HEK293 (cell line): ENCODE data around the gene ARHGAP15.

ENCODE experiments used
- CTCF ChIA-PET: fragments of 350-600 bp; formaldehyde crosslinking; extraction: SDS; loops from one replicate; lab custom pipeline; 2021; ENCODE audit warnings: antibody characterized with exemption; lab: Yijun Ruan, JAX
- POLR2A ChIA-PET: fragments of 300-600 bp; formaldehyde crosslinking; extraction: SDS; loops from one replicate; lab custom pipeline; 2020; ENCODE audit warnings: antibody characterized with exemption, inconsistent platforms; lab: Yijun Ruan, JAX
- H3K27ac ChIP-seq: fragments of 200-500 bp; sonication (Bioruptor generic); 2 replicates; pipeline ENCODE4 v1.5.1; 2014; ENCODE audit warnings: low read depth, low read length, control low read depth, inconsistent platforms; ENCODE audit errors: extremely low read depth
- H3K36me3 ChIP-seq, 2 experiments: fragments of 200-500 bp in 1 of 2; sonication (Bioruptor generic) in 1 of 2; 1 replicate in 1 of 2; 2 replicates in 1 of 2; pipeline ENCODE4 v1.5.1; 2014 to 2017; ENCODE audit warnings: inconsistent platforms in 2 of 2, low read length in 2 of 2; ENCODE audit not compliant: control insufficient read depth in 2 of 2, insufficient read depth in 1 of 2
- H3K4me1 ChIP-seq: fragments of 200-500 bp; sonication (Bioruptor generic); 2 replicates; pipeline ENCODE4 v1.5.1; 2014; ENCODE audit warnings: mild to moderate bottlenecking, low read length, inconsistent platforms; ENCODE audit not compliant: control insufficient read depth, insufficient read depth
- H3K4me3 ChIP-seq: 2 replicates; pipeline ENCODE4 v1.5.1; 2011; ENCODE audit warnings: low read depth, mild to moderate bottlenecking, control low read depth, low read length, moderate library complexity
- H3K9me3 ChIP-seq: fragments of 200-500 bp; sonication (Bioruptor generic); 2 replicates; pipeline ENCODE4 v1.5.1; 2014; ENCODE audit warnings: low read depth, low read length, inconsistent platforms; ENCODE audit not compliant: control insufficient read depth, insufficient read depth
- KLF16 ChIP-seq: fragments of 450-650 bp; formaldehyde crosslinking; IDR thresholded peaks from 2 replicates; pipeline ENCODE4 v1.5.1; 2017; ENCODE audit warnings: missing biosample characterization, missing genetic modification characterization
- KLF7 ChIP-seq: fragments of 450-650 bp; formaldehyde crosslinking; IDR thresholded peaks from 2 replicates; pipeline ENCODE4 v1.5.1; 2016; ENCODE audit warnings: missing biosample characterization, missing genetic modification characterization, borderline replicate concordance
- MZF1 ChIP-seq: fragments of 450-650 bp; formaldehyde crosslinking; IDR thresholded peaks from 2 replicates; pipeline ENCODE4 v1.5.1; 2017; ENCODE audit warnings: missing biosample characterization, missing genetic modification characterization, borderline replicate concordance
- SCRT1 ChIP-seq: fragments of 450-650 bp; formaldehyde crosslinking; IDR thresholded peaks from 2 replicates; pipeline ENCODE4 v1.5.1; 2016; ENCODE audit warnings: missing biosample characterization, missing genetic modification characterization, borderline replicate concordance
- ZBTB8A ChIP-seq: fragments of 450-650 bp; formaldehyde crosslinking; IDR thresholded peaks from 2 replicates; pipeline ENCODE4 v1.5.1; 2016; ENCODE audit warnings: missing biosample characterization, missing genetic modification characterization
- ZFP3 ChIP-seq: fragments of 450-650 bp; formaldehyde crosslinking; IDR thresholded peaks from 2 replicates; pipeline ENCODE4 v1.5.1; 2016; ENCODE audit warnings: low read depth, missing biosample characterization, missing genetic modification characterization
- ZFP37 ChIP-seq: fragments of 450-650 bp; formaldehyde crosslinking; IDR thresholded peaks from 2 replicates; pipeline ENCODE4 v1.5.1; 2016; ENCODE audit warnings: missing biosample characterization, missing genetic modification characterization
- ZNF121 ChIP-seq: fragments of 450-650 bp; formaldehyde crosslinking; IDR thresholded peaks from 2 replicates; pipeline ENCODE4 v1.5.1; 2016; ENCODE audit warnings: missing biosample characterization, missing genetic modification characterization
- ZNF157 ChIP-seq: fragments of 450-650 bp; formaldehyde crosslinking; IDR thresholded peaks from 2 replicates; pipeline ENCODE4 v1.5.1; 2016; ENCODE audit warnings: missing biosample characterization, missing genetic modification characterization
- ZNF239 ChIP-seq: fragments of 450-650 bp; formaldehyde crosslinking; IDR thresholded peaks from 2 replicates; pipeline ENCODE4 v1.5.1; 2016; ENCODE audit warnings: missing biosample characterization, missing genetic modification characterization
- ZNF302 ChIP-seq: fragments of 450-650 bp; formaldehyde crosslinking; IDR thresholded peaks from 2 replicates; pipeline ENCODE4 v1.5.1; 2016; ENCODE audit warnings: missing biosample characterization, missing genetic modification characterization, low read depth
- ZNF341 ChIP-seq: fragments of 450-650 bp; formaldehyde crosslinking; IDR thresholded peaks from 2 replicates; pipeline ENCODE4; 2016; ENCODE audit warnings: low read depth, missing biosample characterization, missing genetic modification characterization
- ZNF404 ChIP-seq: fragments of 450-650 bp; formaldehyde crosslinking; IDR thresholded peaks from 2 replicates; pipeline ENCODE4 v1.5.1; 2017; ENCODE audit warnings: missing biosample characterization, missing genetic modification characterization
- ZNF416 ChIP-seq: fragments of 450-650 bp; formaldehyde crosslinking; IDR thresholded peaks from 2 replicates; pipeline ENCODE4 v1.5.1; 2016; ENCODE audit warnings: missing biosample characterization, missing genetic modification characterization
- ZNF423 ChIP-seq: fragments of 450-650 bp; formaldehyde crosslinking; IDR thresholded peaks from 2 replicates; pipeline ENCODE4 v1.5.1; 2016; ENCODE audit warnings: missing biosample characterization, missing genetic modification characterization
- ZNF544 ChIP-seq: fragments of 450-650 bp; formaldehyde crosslinking; IDR thresholded peaks from 2 replicates; pipeline ENCODE4 v1.5.0; 2017; ENCODE audit warnings: missing biosample characterization, missing genetic modification characterization
- ZNF610 ChIP-seq: fragments of 450-650 bp; formaldehyde crosslinking; IDR thresholded peaks from 2 replicates; pipeline ENCODE4 v1.5.1; 2016; ENCODE audit warnings: missing biosample characterization, missing genetic modification characterization, borderline replicate concordance
- ZNF626 ChIP-seq: fragments of 450-650 bp; sonication (Bioruptor Pico); formaldehyde crosslinking; IDR thresholded peaks from 2 replicates; pipeline ENCODE4 v1.5.1; 2018; ENCODE audit warnings: missing biosample characterization, missing genetic modification characterization, inconsistent platforms
- ZNF629 ChIP-seq: fragments of 450-650 bp; formaldehyde crosslinking; IDR thresholded peaks from 2 replicates; pipeline ENCODE4 v1.5.1; 2017; ENCODE audit warnings: missing biosample characterization, missing genetic modification characterization
- ZNF658 ChIP-seq: fragments of 450-650 bp; formaldehyde crosslinking; IDR thresholded peaks from 2 replicates; pipeline ENCODE4; 2016; ENCODE audit warnings: missing biosample characterization, missing genetic modification characterization
- ZNF76 ChIP-seq: fragments of 450-650 bp; formaldehyde crosslinking; IDR thresholded peaks from 2 replicates; pipeline ENCODE4; 2016; ENCODE audit warnings: low read depth, missing biosample characterization, missing genetic modification characterization, borderline replicate concordance
- ZNF785 ChIP-seq: fragments of 450-650 bp; formaldehyde crosslinking; IDR thresholded peaks from 2 replicates; pipeline ENCODE4 v1.5.1; 2016; ENCODE audit warnings: missing biosample characterization, missing genetic modification characterization
- ZNF792 ChIP-seq: fragments of 450-650 bp; formaldehyde crosslinking; IDR thresholded peaks from 2 replicates; pipeline ENCODE4 v1.5.1; 2016; ENCODE audit warnings: missing biosample characterization, missing genetic modification characterization
- ZSCAN16 ChIP-seq: fragments of 450-650 bp; formaldehyde crosslinking; IDR thresholded peaks from 2 replicates; pipeline ENCODE4 v1.5.1; 2016; ENCODE audit warnings: missing biosample characterization, missing genetic modification characterization
- ZXDB ChIP-seq: fragments of 450-650 bp; formaldehyde crosslinking; IDR thresholded peaks from 2 replicates; pipeline ENCODE4 v1.5.1; 2016; ENCODE audit warnings: missing biosample characterization, missing genetic modification characterization
- TF ChIP-seq, protein P1 (sequence below): fragments of 450-650 bp; formaldehyde crosslinking; IDR thresholded peaks from 2 replicates; pipeline ENCODE4 v1.5.1; 2016; ENCODE audit warnings: missing biosample characterization, missing genetic modification characterization, borderline replicate concordance
- TF ChIP-seq, protein P2 (sequence below): fragments of 450-650 bp; formaldehyde crosslinking; IDR thresholded peaks from 2 replicates; pipeline ENCODE4 v1.5.1; 2017; ENCODE audit warnings: missing biosample characterization, mild to moderate bottlenecking, missing genetic modification characterization, moderate library complexity

Gene ARHGAP15

DNA sequence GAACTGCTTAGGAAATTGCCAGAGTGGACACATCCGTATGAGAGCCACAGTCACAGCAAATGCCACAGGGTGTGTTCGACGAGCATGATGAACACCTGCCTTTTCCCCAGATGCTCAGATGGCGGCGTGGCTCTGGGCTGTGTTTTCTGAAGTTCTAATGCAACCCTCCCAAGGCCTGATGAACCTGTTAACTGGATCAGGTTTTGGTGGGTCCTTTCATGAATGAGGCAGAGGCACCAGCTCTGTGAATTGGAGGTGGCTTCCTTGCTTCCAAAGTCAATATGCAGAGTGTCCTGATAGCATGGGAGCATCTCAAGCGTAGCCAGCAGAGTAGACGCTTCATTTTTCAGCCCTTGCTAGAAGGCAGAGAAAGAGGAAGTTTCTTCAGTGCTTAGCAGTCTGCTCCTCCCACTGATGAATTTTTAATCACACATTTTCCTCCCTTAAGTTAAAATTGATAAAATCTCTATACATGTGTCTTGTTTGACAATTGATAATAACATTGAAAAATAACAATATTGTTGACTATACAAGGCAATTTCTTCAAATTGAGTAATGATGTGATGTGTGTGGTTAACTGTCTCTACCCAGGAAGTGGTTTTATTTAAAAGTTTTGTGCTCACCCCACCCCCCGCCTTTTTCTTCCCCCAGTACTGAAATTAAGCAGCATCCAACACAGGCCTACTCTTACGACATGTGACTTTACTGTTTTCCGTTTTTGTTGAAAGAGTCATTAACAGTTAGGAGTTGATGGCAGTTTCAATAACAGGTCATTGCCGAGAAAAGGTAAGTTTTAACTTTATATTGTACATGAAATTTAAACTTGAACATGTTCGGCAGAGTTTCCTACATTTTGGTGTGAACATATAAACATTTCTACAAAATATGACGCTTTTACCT lies at the start of gene ARHGAP15:
Gene ARHGAP15, plus strand, starts transcription at position 739 of the 900 bp plus-strand sequence.
- H3K4me3 ChIP-seq = no peak within 1 kb of the TSS
- H3K4me1 ChIP-seq = no peaks in the 10 kb centered on the region
- no peaks in the 10 kb centered on the region for H3K9me3 ChIP-seq
- H3K36me3 ChIP-seq = no peaks in the 10 kb centered on the region
- ChIA-PET CTCF (interaction anchor here (0.7 kb wide), 1 partner anchor 32 kb away, joined by 3 read pairs; no protein-coding TSS in a partner anchor), POLR2A (no interaction called here)
- no peak within 1 kb of the TSS for H3K27ac ChIP-seq
- no peak for TF ChIP-seq ZFP3
- TF ChIP-seq ZNF239 (tag by site-specific recombination) = no peak
- TF ChIP-seq KLF7 = no peak

- ChIA-PET POLR2A (no interaction called here), CTCF (no interaction called here)
- no peak overlapping the region for H3K4me3 ChIP-seq
- TF ChIP-seq ZNF341 (no peak), ZNF416 (no peak), ZNF658 (no peak), ZNF76 (tag by site-specific recombination) (no peak), ZNF626 (no peak), KLF16 (no peak)
- TF ChIP-seq, protein P1, sequence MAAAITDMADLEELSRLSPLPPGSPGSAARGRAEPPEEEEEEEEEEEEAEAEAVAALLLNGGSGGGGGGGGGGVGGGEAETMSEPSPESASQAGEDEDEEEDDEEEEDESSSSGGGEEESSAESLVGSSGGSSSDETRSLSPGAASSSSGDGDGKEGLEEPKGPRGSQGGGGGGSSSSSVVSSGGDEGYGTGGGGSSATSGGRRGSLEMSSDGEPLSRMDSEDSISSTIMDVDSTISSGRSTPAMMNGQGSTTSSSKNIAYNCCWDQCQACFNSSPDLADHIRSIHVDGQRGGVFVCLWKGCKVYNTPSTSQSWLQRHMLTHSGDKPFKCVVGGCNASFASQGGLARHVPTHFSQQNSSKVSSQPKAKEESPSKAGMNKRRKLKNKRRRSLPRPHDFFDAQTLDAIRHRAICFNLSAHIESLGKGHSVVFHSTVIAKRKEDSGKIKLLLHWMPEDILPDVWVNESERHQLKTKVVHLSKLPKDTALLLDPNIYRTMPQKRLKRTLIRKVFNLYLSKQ (tag by site-specific recombination) = no peak
- H3K36me3 ChIP-seq = no peaks in the 10 kb centered on the region
- H3K4me1 ChIP-seq = no peaks in the 10 kb centered on the region
- no peaks in the 10 kb centered on the region for H3K9me3 ChIP-seq
- H3K27ac ChIP-seq = no peak overlapping the region
These were observed 47.6 kb upstream of the ARHGAP15 start for GRCh38 chr2:143081616-143082015.

DNA sequence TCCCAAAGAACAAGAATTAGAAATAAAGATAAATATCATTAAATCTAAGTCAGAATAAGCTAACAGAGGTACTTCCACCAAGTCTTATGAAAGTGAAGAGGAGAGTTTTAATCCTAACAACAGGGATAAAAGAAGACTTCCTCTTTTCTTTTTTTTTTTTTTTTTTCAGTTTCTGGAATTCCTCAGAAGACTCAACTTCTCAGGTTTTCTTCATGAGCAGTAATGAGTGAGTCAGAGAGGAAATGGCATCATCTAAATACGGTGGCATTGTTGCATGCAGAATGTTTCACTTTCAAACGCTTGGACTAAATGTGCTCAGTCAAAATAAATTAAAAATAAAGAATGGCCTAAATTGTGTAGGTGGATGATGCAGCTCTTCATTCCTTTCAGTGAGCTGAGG lies 45.6 kb upstream of the ARHGAP15 start:
- Histone ChIP-seq H3K27ac (no peak overlapping the region), H3K4me3 (no peak overlapping the region), H3K9me3 (no peaks in the 10 kb centered on the region), H3K36me3 (no peaks in the 10 kb centered on the region), H3K4me1 (no peaks in the 10 kb centered on the region)
- TF ChIP-seq, protein P2, sequence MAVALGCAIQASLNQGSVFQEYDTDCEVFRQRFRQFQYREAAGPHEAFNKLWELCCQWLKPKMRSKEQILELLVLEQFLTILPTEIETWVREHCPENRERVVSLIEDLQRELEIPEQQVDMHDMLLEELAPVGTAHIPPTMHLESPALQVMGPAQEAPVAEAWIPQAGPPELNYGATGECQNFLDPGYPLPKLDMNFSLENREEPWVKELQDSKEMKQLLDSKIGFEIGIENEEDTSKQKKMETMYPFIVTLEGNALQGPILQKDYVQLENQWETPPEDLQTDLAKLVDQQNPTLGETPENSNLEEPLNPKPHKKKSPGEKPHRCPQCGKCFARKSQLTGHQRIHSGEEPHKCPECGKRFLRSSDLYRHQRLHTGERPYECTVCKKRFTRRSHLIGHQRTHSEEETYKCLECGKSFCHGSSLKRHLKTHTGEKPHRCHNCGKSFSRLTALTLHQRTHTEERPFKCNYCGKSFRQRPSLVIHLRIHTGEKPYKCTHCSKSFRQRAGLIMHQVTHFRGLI (tag by site-specific recombination) = no peak
- no peak for TF ChIP-seq ZNF121 (tag by site-specific recombination)
- no peak for TF ChIP-seq ZXDB (tag by site-specific recombination)
- no peak for TF ChIP-seq ZNF423 (tag by site-specific recombination)
- TF ChIP-seq ZNF629 = no peak
- CTCF ChIA-PET = interaction anchor here (0.6 kb wide), 1 partner anchor 881 kb away, joined by 3 read pairs; no protein-coding TSS in a partner anchor
- POLR2A ChIA-PET = no interaction called here

- Histone ChIP-seq H3K4me3 (no peak overlapping the region), H3K27ac (no peak overlapping the region), H3K9me3 (no peaks in the 10 kb centered on the region), H3K36me3 (no peaks in the 10 kb centered on the region), H3K4me1 (no peaks in the 10 kb centered on the region)
- no peak for TF ChIP-seq ZNF302 (tag by site-specific recombination)
- no peak for TF ChIP-seq ZSCAN16 (tag by site-specific recombination)
- TF ChIP-seq ZFP37 (tag by site-specific recombination) = no peak
- TF ChIP-seq ZNF658 = no peak
- TF ChIP-seq ZNF544 (tag by site-specific recombination) = no peak
- TF ChIP-seq ZNF157 (tag by site-specific recombination) = no peak
- no peak for TF ChIP-seq ZNF404 (tag by site-specific recombination)
- no peak for TF ChIP-seq ZNF792 (tag by site-specific recombination)
- TF ChIP-seq MZF1 (tag by site-specific recombination) = no peak
- no peak for TF ChIP-seq SCRT1 (tag by site-specific recombination)
- TF ChIP-seq ZNF610 (tag by site-specific recombination) = no peak
- no peak for TF ChIP-seq ZBTB8A (tag by site-specific recombination)
- no peak for TF ChIP-seq ZNF785 (tag by site-specific recombination)
- CTCF ChIA-PET = interaction anchor here (0.7 kb wide), 1 partner anchor 35 kb away, joined by 3 read pairs; no protein-coding TSS in a partner anchor
- POLR2A ChIA-PET = no interaction called here
These were observed 44.8 kb upstream of the ARHGAP15 start for GRCh38 chr2:143084462-143084861.
